ENCODE measurements around the gene MLF2. TPM values are rescaled to one million over a fixed set of nuclear protein-coding genes. Genes with fewer than 3 reads are reported as not detected.

Gene MLF2
- total RNA-seq, 1 donor from 2014 or later, result 163 TPM

Other genes with a start within 250 kb of the MLF2 start
- gene GAPDH, start 218.6 kb downstream of the MLF2 start, total RNA-seq, result 4,585 and 4,599 TPM in 2 replicates
- 16.0 and 16.9 TPM in 2 replicates for gene IFFO1, start 197.1 kb downstream of the MLF2 start, total RNA-seq
- gene NOP2, start 184.8 kb downstream of the MLF2 start, total RNA-seq, result 192 and 193 TPM in 2 replicates
- gene CHD4, start 145.8 kb downstream of the MLF2 start, total RNA-seq, result 356 and 363 TPM in 2 replicates
- 3.3 and 4.2 TPM in 2 replicates for gene LPAR5, start 117.2 kb downstream of the MLF2 start, total RNA-seq
- 0.47 and 0.64 TPM in 2 replicates for gene ACRBP, start 105.7 kb downstream of the MLF2 start, total RNA-seq
- 13.7 and 15.8 TPM in 2 replicates for gene ING4, start 90.0 kb downstream of the MLF2 start, total RNA-seq
- 83.6 and 84.4 TPM in 2 replicates for gene ZNF384, start 63.8 kb downstream of the MLF2 start, total RNA-seq
- 0.09 TPM in 1 of 2 replicates, not detected in the other for gene PIANP, start 52.3 kb downstream of the MLF2 start, total RNA-seq
- gene COPS7A, start 29.1 kb downstream of the MLF2 start, total RNA-seq, result 39.5 and 44.8 TPM in 2 replicates
- gene PTMS, start 13.2 kb upstream of the MLF2 start, total RNA-seq, result 245 and 267 TPM in 2 replicates
- gene LAG3, start 19.4 kb upstream of the MLF2 start, total RNA-seq, result 253 and 269 TPM in 2 replicates
- gene CD4, start 36.4 kb upstream of the MLF2 start, total RNA-seq, result 264 and 271 TPM in 2 replicates
- 0.21 and 0.43 TPM in 2 replicates for gene GPR162, start 68.7 kb upstream of the MLF2 start, total RNA-seq
- 4.1 and 4.7 TPM in 2 replicates for gene P3H3, start 75.3 kb upstream of the MLF2 start, total RNA-seq
- gene GNB3, start 87.8 kb upstream of the MLF2 start, total RNA-seq, result 1.6 and 1.7 TPM in 2 replicates
- 32.6 and 33.7 TPM in 2 replicates for gene CDCA3, start 98.1 kb upstream of the MLF2 start, total RNA-seq
- gene USP5, start 99.0 kb upstream of the MLF2 start, total RNA-seq, result 121 TPM in 2 replicates
- 1,614 and 1,630 TPM in 2 replicates for gene TPI1, start 114.4 kb upstream of the MLF2 start, total RNA-seq
- gene SPSB2, start 120.2 kb upstream of the MLF2 start, total RNA-seq, result 3.4 TPM in 2 replicates
- gene LRRC23, start 151.7 kb upstream of the MLF2 start, total RNA-seq, result 6.3 and 6.6 TPM in 2 replicates
- 202 and 206 TPM in 2 replicates for gene ENO2, start 161.4 kb upstream of the MLF2 start, total RNA-seq
- 61.6 and 66.8 TPM in 2 replicates for gene ATN1, start 174.8 kb upstream of the MLF2 start, total RNA-seq
- gene RNU7-1, start 190.7 kb upstream of the MLF2 start, total RNA-seq, result not detected in 2 replicates
- 168 and 174 TPM in 2 replicates for gene C12orf57, start 190.9 kb upstream of the MLF2 start, total RNA-seq
- 349 and 355 TPM in 2 replicates for gene PTPN6, start 198.2 kb upstream of the MLF2 start, total RNA-seq
- gene PHB2, start 217.5 kb upstream of the MLF2 start, total RNA-seq, result 474 and 487 TPM in 2 replicates
- gene EMG1, start 217.8 kb upstream of the MLF2 start, total RNA-seq, result 129 and 131 TPM in 2 replicates

All from activated CD4-positive, alpha-beta T cell treated with anti-CD3 and anti-CD28 coated beads, Interleukin-2, amount 10 ng/mL, durations not matched to agents 24 days and 14 days (primary cell).